ENCODE results near the gene ARHGAP19. TPM values are rescaled to one million over a fixed set of nuclear protein-coding genes. Genes with fewer than 3 reads are reported as not detected.

The ARHGAP19 gene
- total RNA-seq, 1 donor: 8.7 TPM

DNA sequence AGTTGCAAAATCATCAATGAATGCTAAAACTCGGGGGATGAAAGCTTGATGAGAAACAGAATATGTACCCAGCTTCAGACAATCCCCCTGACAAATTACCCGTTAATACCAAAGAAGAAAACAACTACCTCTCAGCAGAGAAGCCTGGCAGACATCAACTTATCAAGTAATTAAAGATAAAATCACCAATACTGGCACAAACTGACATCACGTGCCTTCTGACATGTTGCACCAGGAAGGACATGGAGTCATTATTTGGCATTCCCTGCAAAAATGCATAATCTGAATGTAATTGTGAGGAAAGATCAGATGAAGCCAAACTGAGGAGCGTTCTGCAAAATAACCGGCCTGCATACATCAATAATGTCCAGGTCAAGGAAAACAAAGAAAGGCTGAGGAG, 114.4 kb downstream of the ARHGAP19 start:
- peak; percentile 50 for DNase-seq (ENCODE audit: insufficient read length, low spot score, missing footprints)
- Histone ChIP-seq H4K20me1 (ENCODE audit: insufficient read depth, low read length) (no peaks in the 10 kb centered on the region), H3K36me3 (ENCODE audit: insufficient read depth, low read length) (no peaks in the 10 kb centered on the region), H3K9me3 (ENCODE audit: low read depth, low read length) (no peaks in the 10 kb centered on the region), H3K27ac (ENCODE audit: low read depth, low read length) (no peak overlapping the region), H3K79me2 (ENCODE audit: insufficient read depth, low read length) (no peaks in the 10 kb centered on the region), H2AFZ (ENCODE audit: low read length) (no peak overlapping the region), H3K4me3 (ENCODE audit: insufficient read depth, low read length) (no peak overlapping the region), H3K27me3 (ENCODE audit: insufficient read depth, low read length) (peaks cover 21% of the 10 kb centered on the region), H3K4me1 (ENCODE audit: insufficient read depth, low read length) (no peaks in the 10 kb centered on the region), H3K4me2 (ENCODE audit: insufficient read depth, low read length) (no peak overlapping the region)
- TF ChIP-seq, protein P1, sequence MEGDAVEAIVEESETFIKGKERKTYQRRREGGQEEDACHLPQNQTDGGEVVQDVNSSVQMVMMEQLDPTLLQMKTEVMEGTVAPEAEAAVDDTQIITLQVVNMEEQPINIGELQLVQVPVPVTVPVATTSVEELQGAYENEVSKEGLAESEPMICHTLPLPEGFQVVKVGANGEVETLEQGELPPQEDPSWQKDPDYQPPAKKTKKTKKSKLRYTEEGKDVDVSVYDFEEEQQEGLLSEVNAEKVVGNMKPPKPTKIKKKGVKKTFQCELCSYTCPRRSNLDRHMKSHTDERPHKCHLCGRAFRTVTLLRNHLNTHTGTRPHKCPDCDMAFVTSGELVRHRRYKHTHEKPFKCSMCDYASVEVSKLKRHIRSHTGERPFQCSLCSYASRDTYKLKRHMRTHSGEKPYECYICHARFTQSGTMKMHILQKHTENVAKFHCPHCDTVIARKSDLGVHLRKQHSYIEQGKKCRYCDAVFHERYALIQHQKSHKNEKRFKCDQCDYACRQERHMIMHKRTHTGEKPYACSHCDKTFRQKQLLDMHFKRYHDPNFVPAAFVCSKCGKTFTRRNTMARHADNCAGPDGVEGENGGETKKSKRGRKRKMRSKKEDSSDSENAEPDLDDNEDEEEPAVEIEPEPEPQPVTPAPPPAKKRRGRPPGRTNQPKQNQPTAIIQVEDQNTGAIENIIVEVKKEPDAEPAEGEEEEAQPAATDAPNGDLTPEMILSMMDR (IDR thresholded peaks at IDR 0.05; ENCODE audit: extremely low read depth, low read depth, low read length): no peak

DNA sequence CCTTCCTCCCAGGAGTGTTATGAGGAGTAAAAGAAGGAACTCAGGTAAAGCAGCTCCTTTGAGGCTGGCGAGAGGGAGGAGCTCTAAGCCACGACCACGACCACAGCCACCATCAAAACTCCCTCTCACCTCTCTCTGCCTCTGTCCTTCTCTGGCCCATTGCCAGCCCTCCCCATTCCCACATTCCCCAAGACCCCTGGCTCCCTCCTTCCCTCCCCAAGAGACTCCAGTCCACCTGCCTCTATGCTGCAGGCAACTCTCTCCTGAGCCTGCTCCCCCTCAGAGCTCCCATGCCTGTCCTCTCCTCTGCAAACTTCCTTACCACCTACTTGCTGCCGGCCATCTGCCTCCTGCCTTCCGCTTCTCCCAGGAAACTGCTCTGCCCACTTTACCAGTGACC, 116.2 kb downstream of the ARHGAP19 start:
- no peak for DNase-seq (ENCODE audit: insufficient read length, low spot score, missing footprints)
- Histone ChIP-seq H3K4me3 (ENCODE audit: insufficient read depth, low read length) (no peak overlapping the region), H3K4me2 (ENCODE audit: insufficient read depth, low read length) (no peak overlapping the region), H4K20me1 (ENCODE audit: insufficient read depth, low read length) (no peaks in the 10 kb centered on the region), H3K4me1 (ENCODE audit: insufficient read depth, low read length) (no peaks in the 10 kb centered on the region), H3K27ac (ENCODE audit: low read depth, low read length) (no peak overlapping the region), H2AFZ (ENCODE audit: low read length) (no peak overlapping the region), H3K79me2 (ENCODE audit: insufficient read depth, low read length) (no peaks in the 10 kb centered on the region), H3K9me3 (ENCODE audit: low read depth, low read length) (no peaks in the 10 kb centered on the region), H3K27me3 (ENCODE audit: insufficient read depth, low read length) (peaks cover 18% of the 10 kb centered on the region), H3K36me3 (ENCODE audit: insufficient read depth, low read length) (no peaks in the 10 kb centered on the region)
- TF ChIP-seq, protein P1 (IDR thresholded peaks at IDR 0.05; ENCODE audit: extremely low read depth, low read depth, low read length): no peak

DNA sequence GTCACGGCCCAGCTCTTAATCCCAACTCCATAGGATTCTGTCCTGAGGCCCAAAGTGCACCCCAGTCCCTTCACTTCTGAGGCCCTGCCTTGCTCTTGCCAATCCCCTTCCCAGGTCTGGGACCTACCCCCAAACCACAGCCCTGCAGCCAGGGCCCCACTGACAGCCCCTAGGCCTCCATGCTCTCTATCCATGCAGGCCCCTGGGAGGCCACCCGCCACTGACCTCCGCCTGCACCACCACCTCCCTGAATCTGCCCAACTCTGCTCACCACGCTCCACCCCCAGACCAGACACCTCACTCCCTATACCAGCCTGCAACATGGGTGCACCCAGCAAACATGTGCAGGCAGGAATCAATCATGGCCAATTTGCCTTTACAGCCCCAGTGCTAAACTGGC, 116.9 kb downstream of the ARHGAP19 start:
- no peak for DNase-seq (ENCODE audit: insufficient read length, low spot score, missing footprints)
- Histone ChIP-seq H3K4me3 (ENCODE audit: insufficient read depth, low read length) (no peak overlapping the region), H3K9me3 (ENCODE audit: low read depth, low read length) (no peaks in the 10 kb centered on the region), H2AFZ (ENCODE audit: low read length) (no peak overlapping the region), H3K4me2 (ENCODE audit: insufficient read depth, low read length) (no peak overlapping the region), H3K27me3 (ENCODE audit: insufficient read depth, low read length) (peaks cover 21% of the 10 kb centered on the region), H4K20me1 (ENCODE audit: insufficient read depth, low read length) (no peaks in the 10 kb centered on the region), H3K4me1 (ENCODE audit: insufficient read depth, low read length) (no peaks in the 10 kb centered on the region), H3K79me2 (ENCODE audit: insufficient read depth, low read length) (no peaks in the 10 kb centered on the region), H3K27ac (ENCODE audit: low read depth, low read length) (no peak overlapping the region), H3K36me3 (ENCODE audit: insufficient read depth, low read length) (no peaks in the 10 kb centered on the region)
- TF ChIP-seq, protein P1 (IDR thresholded peaks at IDR 0.05; ENCODE audit: extremely low read depth, low read depth, low read length): no peak

DNA sequence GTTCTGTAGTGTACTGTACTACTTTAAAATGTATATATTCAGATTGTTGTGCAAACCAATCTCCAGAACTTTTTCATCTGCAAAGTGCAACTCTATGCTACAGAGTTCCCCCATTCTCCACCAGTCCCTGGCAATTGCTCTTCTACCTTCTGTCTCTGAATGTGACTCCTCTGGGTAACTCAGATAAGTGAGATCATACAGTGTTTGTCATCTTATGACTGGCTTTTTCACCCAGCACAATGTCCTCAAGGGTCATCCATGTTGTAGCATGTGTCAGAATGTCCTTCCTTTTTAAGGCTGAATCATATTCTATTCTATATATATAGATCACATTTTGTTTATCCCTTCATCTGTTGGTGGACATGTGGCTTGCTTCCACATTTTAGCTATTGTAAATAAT, 117.5 kb downstream of the ARHGAP19 start:
- Histone ChIP-seq H3K4me2 (ENCODE audit: insufficient read depth, low read length) (no peak overlapping the region), H2AFZ (ENCODE audit: low read length) (no peak overlapping the region), H3K4me3 (ENCODE audit: insufficient read depth, low read length) (no peak overlapping the region), H4K20me1 (ENCODE audit: insufficient read depth, low read length) (no peaks in the 10 kb centered on the region), H3K27ac (ENCODE audit: low read depth, low read length) (no peak overlapping the region), H3K9me3 (ENCODE audit: low read depth, low read length) (no peaks in the 10 kb centered on the region), H3K27me3 (ENCODE audit: insufficient read depth, low read length) (peaks cover 25% of the 10 kb centered on the region), H3K4me1 (ENCODE audit: insufficient read depth, low read length) (no peaks in the 10 kb centered on the region), H3K79me2 (ENCODE audit: insufficient read depth, low read length) (no peaks in the 10 kb centered on the region), H3K36me3 (ENCODE audit: insufficient read depth, low read length) (no peaks in the 10 kb centered on the region)
- no peak for DNase-seq (ENCODE audit: insufficient read length, low spot score, missing footprints)
- TF ChIP-seq, protein P1 (IDR thresholded peaks at IDR 0.05; ENCODE audit: extremely low read depth, low read depth, low read length): no peak

All from osteoblast (primary cell).